HG03575 (cell line): ENCODE measurements around the gene GALK2.
"Not testable (repeated sequence)": the region's sequence is repeated elsewhere in the genome, so short reads cannot be mapped to it uniquely, and the experiment has no call there.

ENCODE experiments used
- ATAC-seq: cut with Tn5 transposase; IDR thresholded peaks from one replicate; pipeline ENCODE4 v1.9.1; 2021; ENCODE audit not compliant: unreplicated experiment, insufficient number of reproducible peaks, low FRiP score; ENCODE audit errors: extremely low read depth

Gene GALK2

GRCh38 chr15:49155834-49156627, 14.0 kb upstream of the GALK2 start:
- peak; percentile 6 for ATAC-seq

DNA sequence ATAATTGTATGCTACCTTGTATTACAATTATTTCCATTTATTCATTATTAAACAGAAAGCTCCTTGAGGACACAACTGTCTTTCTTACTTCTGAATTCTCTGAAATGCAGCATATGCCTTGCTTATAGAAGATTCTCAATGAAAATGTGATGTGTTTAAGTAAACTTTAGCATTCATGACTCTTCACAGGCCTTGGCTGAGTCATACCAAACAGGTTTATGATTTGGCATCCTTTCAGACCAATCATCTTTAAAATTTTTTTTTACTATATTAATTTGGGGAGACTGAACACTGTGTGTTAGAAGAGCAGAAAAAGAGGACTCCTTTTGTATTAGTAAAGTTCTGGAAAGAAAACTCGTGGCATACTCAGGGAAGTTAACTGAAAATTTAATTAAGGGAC, 6.4 kb upstream of the GALK2 start:
- ATAC-seq: no peak

GRCh38 chr15:49164865-49165264, 5.2 kb upstream of the GALK2 start:
- ATAC-seq: no peak

- no peak for ATAC-seq
These were observed 2.0 kb upstream of the GALK2 start for GRCh38 chr15:49168016-49168415.

DNA sequence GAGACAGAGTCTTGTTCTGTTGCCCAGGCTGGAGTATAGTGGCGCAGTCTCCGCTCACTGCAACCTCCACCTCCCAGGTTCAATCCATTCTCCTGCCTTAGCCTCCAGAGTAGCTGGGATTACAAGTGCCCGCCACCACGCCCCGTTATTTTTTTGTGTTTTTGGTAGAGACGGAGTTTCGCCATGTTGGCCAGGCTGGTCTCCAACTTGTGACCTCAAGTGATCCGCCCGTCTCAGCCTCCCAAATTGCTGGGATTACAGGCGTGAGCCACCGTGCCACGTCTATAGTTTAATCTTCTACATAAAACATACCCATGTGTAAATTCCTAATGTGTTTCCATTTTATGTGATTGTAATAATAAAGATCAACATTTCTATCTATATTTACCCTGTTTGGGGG, 1.7 kb downstream of the GALK2 start:
- ATAC-seq: no peak

DNA sequence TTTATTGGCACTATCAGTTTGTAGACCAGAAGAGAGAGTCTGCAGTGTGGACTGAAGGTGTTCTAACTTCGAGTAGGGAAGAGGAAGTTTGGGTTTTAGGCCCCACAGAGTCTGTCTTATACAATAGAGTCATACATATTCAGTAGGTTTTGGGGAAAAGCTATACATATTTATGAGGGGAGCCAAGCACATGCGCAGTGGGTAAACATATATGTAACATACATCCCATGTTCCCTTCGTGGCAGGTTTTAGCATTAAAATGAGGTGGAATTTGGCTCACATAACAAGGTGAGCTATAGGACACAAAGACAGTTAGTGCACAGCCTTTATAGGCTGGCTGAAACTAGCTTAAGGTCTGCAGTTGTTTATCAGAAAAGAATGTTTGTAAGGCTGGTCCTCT, 4.9 kb downstream of the GALK2 start:
- ATAC-seq: no peak

GRCh38 chr15:49175582-49176397, 5.7 kb downstream of the GALK2 start:
- ATAC-seq: not testable (repeated sequence)

DNA sequence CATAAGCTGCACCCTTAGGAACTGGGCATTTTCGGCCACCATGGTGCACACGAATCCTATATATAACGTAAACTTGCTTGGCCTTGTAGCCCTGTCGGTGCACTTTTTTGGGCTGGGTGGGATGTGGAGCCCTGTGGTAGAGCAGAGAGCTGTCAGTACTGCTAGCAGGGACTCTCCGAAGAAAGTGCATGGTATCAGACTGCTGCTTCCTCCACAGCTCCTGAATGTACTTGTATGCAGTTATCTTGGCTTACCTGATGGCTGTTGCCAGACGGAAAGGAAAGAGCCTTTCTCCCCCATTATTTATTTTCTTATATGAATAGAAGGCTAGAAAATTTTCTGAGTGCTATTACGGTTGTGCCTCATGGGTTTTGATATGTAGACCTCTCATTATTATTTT, 8.4 kb downstream of the GALK2 start:
- no peak for ATAC-seq

DNA sequence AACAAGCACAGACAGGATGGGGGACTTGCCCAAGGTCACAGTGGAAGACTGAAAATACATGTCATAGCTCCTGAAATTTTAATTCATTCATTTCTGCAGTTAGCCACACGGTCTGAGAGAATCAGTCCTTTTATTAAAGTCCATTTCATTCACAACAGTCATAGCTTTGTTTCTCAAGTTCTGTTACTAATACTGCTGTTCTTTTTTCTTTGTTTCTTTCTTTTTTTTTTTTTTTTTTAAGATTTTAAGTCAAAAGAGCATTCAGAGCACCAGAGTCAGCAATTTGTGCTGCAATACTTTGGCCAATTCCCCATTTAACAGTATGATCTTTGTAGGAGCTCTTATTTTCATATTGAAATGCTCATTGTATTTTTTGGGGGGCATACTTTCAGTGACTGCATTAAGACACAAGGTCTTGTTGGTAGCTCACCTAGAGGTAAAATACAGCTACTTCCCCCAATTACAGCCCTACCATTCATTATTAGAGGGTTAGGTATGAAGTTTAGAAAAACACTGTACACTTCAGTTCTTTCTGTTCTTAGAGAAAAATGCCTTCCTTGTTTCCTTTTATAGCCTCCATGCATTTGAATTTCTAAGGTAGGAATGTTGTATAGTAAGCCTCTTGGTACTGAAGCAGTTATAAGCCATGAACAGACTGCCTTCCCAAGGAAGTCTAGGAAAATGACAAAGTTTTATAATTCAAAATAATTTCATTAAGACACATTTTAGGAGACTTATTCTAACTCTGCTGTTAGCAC, 9.6 kb downstream of the GALK2 start:
- no peak for ATAC-seq

GRCh38 chr15:49182128-49182527, 12.1 kb downstream of the GALK2 start:
- no peak for ATAC-seq

DNA sequence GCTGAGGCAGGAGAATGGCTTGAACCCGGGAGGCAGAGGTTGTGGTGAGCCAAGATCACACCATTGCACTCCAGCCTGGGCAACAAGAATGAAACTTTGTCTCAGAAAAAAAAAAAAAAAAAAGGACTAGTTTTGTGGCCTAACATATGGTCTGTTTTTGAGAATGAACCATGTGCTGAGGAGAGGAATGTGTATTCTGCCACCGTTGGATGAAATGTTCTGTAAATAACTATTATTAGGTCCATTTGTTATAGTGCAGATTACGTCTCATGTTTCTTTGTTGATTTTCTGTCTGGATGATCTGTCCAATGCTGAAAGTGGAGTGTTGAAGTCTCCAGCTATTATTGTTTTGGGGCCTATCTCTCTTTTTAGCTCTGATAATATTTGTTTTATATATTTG, 13.7 kb downstream of the GALK2 start:
- ATAC-seq: not testable (repeated sequence)

GRCh38 chr15:49185473-49185872, 15.4 kb downstream of the GALK2 start:
- no peak for ATAC-seq

DNA sequence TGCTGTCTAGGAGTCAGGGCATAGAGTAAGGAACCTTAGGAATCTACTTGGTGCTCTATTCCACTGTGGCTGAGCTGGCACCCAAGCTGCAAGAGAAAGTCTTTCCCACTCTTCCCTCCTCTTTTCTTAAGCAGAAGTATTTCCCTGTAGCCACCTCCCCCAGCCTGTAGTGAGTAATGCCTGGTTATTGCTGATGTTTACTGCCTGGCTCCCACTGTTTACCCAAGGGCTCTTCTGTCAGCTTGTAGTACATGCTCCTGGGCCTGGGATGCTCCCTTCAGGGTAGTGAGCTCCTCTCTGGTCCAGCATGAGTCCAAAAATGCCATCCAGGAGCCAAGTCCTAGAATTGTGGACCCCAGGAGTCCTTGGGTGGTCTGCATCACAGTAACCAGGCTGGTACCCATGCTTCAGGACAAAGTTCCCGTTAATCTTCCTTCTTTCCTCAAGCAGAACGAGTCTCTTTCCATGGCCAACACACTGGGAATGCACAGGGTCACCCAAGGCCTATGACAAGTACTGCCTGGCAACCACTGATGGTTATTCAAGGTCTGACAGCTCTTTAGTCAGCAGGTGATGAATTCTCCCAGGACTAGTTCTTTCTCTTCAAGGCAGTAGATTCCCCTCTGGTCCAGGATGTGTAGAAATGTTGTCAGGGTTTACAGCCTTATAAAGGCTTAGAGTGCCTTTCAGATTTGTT, 17.6 kb downstream of the GALK2 start:
- ATAC-seq: no peak

- no peak for ATAC-seq
These were observed 18.9 kb downstream of the GALK2 start for GRCh38 chr15:49188933-49189332.

GRCh38 chr15:49189631-49190030, 19.6 kb downstream of the GALK2 start:
- no peak for ATAC-seq

GRCh38 chr15:49190586-49190985, 20.5 kb downstream of the GALK2 start:
- no peak for ATAC-seq

- ATAC-seq: no peak
These were observed 21.8 kb downstream of the GALK2 start for GRCh38 chr15:49191892-49192291.

DNA sequence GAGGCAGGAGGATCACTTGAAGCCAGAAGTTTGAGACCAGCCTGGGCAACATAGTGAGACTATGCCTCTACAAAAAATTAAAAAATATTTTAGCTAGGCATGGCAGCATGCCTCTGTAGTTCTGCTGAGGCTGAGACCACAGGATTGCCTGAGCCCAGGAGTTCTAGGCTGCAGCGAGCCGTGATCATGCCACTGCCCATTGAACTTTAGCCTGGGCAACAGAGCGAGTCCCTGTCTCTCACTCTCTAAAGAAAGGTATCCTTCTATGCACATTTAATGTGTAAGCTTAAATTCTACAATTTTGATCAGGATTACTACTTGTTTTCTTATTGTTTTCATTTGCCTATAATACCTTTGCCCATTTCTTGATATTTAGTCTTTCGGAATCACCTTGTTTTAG, 26.8 kb downstream of the GALK2 start:
- no peak for ATAC-seq

DNA sequence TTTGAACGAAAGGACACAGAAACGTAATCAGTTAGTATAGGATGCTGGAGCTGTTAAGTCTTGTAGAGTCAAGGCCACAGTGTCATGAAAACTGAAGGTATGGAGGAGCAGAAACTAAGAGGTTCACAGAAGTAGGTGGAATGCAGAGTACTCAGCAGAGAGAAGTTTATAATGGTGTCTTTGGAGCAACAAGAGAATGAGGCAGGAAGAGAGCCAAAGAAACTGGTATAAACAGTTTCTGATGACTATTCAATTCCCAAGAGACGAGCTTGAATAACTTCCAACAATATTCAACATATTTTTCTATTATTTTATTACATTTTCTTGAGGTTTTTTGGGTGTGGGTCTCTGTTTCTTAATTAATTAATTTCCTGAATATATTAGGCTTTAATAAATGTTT, 29.6 kb downstream of the GALK2 start:
- no peak for ATAC-seq
